PFSK-1 (cell line): ENCODE measurements around the gene POLD1.

Experiments used
- FOXP2 ChIP-seq: optimal IDR thresholded peaks from 2 replicates; pipeline ENCODE3; 2011; ENCODE audit warnings: borderline replicate concordance, control low read depth, inconsistent platforms; ENCODE audit not compliant: insufficient read depth; ENCODE audit errors: extremely low read length, extremely low read depth
- POLR2AphosphoS5 ChIP-seq: IDR thresholded peaks from 2 replicates; pipeline ENCODE4 v1.6.1; 2012; ENCODE audit warnings: low read depth, mild to moderate bottlenecking, control low read depth, low read length, moderate library complexity
- SIN3A ChIP-seq: IDR thresholded peaks from 2 replicates; pipeline ENCODE4 v1.6.1; 2012; ENCODE audit warnings: mild to moderate bottlenecking, low read length, moderate library complexity, borderline replicate concordance; ENCODE audit not compliant: insufficient read depth
- TAF1 ChIP-seq: IDR thresholded peaks from 2 replicates; pipeline ENCODE4 v1.6.1; 2012; ENCODE audit warnings: low read length, control low read depth, borderline replicate concordance; ENCODE audit not compliant: insufficient read depth
- TF ChIP-seq, protein P1 (sequence below), 2 experiments: IDR thresholded peaks; 2 replicates each; pipeline versions ENCODE4 v1.6.1 to v1.8.0; 2011 to 2012; ENCODE audit warnings: low read depth in 2 of 2, low read length in 2 of 2, control low read depth in 1 of 2, inconsistent platforms in 1 of 2, mild to moderate bottlenecking in 1 of 2, moderate library complexity in 1 of 2; ENCODE audit not compliant: insufficient read depth in 1 of 2

POLD1 gene

DNA sequence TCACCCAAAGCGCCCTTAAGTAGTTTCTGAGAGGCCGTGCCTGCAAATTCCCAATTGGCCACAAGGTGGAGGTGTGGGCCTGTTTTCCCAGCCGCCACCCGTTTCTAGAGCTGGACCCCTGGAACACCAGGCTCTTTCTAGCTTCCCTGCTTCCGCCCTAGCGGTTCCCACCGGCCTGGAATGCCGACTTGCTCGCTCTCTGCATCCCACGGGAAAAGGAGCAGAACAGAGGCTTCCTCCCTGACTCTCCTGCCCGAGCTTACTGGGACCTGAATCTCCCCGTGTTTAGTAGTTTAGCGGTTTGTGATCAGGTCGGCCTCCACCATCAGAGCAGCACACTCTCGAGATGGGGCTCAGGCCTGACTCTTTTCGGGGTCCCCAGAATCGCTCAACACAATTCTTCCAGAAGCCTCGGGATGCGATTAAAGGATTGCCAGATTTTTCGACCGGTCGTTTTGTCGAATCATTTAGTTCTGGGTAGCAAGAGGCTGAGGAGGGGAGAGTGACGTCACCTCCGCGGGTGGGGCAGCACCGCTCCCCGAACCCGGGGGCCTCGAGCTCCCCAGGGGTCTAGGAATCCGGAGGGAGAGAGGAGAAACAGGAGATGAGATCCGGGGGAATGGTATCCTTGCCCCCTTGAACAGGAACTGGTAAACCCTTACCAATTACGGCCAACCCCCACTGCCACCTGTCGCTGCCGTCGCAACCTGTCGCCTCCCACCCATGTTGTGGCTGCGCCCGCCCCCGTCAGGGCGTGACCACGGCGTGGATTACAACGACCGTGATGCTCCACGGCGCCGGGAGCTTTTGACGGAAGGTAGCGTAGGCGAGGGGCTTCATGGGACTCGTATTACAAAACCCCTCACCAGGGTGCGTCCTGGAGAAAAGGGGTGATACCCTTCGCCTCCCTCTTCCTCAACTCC is 26.7 kb upstream of the POLD1 start:
- TF ChIP-seq, protein P1, sequence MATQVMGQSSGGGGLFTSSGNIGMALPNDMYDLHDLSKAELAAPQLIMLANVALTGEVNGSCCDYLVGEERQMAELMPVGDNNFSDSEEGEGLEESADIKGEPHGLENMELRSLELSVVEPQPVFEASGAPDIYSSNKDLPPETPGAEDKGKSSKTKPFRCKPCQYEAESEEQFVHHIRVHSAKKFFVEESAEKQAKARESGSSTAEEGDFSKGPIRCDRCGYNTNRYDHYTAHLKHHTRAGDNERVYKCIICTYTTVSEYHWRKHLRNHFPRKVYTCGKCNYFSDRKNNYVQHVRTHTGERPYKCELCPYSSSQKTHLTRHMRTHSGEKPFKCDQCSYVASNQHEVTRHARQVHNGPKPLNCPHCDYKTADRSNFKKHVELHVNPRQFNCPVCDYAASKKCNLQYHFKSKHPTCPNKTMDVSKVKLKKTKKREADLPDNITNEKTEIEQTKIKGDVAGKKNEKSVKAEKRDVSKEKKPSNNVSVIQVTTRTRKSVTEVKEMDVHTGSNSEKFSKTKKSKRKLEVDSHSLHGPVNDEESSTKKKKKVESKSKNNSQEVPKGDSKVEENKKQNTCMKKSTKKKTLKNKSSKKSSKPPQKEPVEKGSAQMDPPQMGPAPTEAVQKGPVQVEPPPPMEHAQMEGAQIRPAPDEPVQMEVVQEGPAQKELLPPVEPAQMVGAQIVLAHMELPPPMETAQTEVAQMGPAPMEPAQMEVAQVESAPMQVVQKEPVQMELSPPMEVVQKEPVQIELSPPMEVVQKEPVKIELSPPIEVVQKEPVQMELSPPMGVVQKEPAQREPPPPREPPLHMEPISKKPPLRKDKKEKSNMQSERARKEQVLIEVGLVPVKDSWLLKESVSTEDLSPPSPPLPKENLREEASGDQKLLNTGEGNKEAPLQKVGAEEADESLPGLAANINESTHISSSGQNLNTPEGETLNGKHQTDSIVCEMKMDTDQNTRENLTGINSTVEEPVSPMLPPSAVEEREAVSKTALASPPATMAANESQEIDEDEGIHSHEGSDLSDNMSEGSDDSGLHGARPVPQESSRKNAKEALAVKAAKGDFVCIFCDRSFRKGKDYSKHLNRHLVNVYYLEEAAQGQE (IDR thresholded peaks at IDR 0.05; ENCODE audit: insufficient read depth in 1 of 2, low read depth in 2 of 2, low read length in 2 of 2), result no peak
- TF ChIP-seq POLR2AphosphoS5, result no peak
- TF ChIP-seq TAF1, result no peak
- TF ChIP-seq SIN3A, result no peak
- no peak for TF ChIP-seq FOXP2

DNA sequence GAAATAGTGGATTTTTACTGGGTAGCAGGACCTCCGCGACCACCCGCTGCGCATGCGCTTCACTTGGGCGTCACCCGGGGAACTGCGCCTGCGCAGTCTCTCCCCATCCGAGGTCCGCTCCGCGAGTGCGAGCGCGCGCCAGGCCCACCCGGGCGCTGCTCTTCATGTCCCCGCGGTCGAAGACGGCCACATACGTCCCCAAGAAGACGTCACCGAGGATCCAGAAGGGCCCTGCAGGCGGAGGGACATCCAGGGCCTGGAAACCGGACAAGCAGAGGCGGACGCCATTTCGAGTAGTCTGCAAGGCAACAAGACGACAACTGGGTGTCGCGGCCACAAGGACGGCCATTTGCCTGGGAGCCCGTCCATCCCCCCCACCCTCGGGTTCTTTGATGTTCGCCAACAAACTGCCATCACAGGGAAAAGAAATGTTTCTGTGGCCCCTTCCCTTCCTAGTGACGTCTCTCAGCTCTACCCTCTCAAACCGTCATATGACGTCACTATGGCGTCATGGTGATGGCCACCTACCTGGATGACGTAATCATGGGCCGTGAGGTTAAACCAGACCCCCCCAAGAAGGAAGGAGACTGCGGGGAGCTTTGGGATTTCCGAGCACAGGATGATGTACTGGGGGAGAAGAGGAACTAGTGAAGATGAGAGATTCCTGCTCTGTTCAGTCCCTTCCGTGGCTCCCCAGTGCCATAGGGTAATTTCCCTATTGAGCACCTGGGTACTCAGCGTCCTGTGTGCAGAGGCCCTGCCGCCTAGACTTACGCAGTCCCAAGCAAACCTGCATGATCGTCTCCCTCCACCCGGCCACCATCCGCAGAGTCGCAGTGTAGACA is 25.4 kb upstream of the POLD1 start:
- TF ChIP-seq POLR2AphosphoS5, result no peak
- no peak for TF ChIP-seq SIN3A
- no peak for TF ChIP-seq FOXP2

DNA sequence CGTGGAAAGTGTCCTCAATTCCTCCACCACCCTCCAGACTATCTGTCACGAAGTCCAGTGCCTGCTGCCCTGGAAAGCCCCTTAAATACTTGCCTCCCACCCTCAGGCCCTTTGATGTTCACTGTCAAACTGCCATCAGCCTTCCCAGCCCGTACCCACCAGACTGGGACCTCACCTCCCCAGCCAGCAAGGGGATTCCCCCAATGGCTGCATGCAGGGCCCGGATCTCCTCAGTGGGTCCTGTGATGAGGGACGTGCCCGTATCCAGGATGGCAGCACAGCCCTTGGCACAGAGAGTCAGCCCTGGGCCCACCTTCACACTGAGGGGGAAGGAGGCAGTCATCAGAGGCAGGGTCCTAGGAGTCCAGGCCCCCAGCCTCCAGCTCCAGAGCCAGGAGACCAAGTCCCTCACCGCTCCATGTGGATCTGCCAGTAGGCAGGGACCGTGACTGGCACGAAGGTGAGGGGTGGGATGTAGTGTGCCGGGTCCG is 24.8 kb upstream of the POLD1 start:
- TF ChIP-seq SIN3A, result no peak
- TF ChIP-seq TAF1, result no peak
- TF ChIP-seq, protein P1 (IDR thresholded peaks at IDR 0.05; ENCODE audit: insufficient read depth in 1 of 2, low read depth in 2 of 2, low read length in 2 of 2), result no peak
- no peak for TF ChIP-seq POLR2AphosphoS5
- no peak for TF ChIP-seq FOXP2

DNA sequence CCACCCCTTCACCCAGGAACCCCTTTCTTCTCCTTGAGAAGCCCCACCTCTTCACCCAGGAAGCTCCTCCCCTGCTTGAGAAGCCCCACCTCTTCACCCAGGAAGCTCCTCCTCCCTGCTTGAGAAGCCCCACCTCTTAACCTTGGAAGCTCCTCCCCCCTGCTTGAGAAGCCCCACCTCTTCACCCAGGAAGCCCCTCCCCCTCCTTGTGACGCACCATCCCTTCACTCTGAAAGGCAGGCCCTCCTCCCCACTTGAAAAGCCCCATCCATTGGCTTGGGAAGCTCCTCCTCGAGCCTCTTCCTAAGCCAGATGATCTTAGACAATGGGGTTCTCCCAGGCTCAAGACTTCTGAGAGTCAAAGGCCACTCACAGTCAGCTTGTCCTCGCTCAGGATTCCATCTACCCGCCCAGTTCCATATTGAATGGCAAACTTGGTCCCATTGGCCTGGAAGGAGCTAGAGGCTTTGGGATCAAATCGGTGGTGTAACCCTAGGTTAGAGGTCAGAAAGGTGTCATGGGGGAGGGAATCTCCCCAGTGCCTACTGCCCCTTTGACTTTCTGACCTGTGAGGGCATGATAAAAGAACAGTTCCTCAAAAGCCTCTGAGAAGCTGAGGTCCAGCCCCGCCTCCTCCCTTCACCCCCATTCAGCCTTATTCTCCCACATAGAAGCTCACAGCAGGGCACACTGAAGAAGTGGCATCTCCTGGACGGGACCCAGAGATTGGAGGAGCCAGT is 22.7 kb upstream of the POLD1 start:
- TF ChIP-seq POLR2AphosphoS5, result no peak
- TF ChIP-seq, protein P1 (IDR thresholded peaks at IDR 0.05; ENCODE audit: insufficient read depth in 1 of 2, low read depth in 2 of 2, low read length in 2 of 2), result no peak

DNA sequence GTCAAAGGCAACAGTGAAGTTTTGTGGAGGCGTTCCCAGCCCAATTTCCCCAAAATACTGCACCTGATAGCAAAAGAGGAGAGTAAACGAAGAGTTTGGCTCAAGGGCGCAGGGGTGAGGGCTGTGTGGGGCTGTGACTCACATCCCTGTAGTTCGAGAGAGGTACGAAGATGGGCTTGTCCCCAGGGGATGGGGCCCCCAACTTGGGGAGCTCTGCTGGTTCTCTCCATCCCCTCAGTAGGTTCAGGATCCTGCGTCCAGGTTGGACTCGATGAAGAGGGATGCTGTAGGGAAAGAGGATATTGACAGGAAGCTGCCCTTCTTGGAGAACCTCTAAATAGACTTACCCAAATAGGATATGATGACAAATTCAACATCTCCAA is 22.1 kb upstream of the POLD1 start:
- TF ChIP-seq SIN3A (no peak), POLR2AphosphoS5 (no peak), FOXP2 (no peak), TAF1 (no peak)
- TF ChIP-seq, protein P1 (IDR thresholded peaks at IDR 0.05; ENCODE audit: insufficient read depth in 1 of 2, low read depth in 2 of 2, low read length in 2 of 2), result no peak
